Activated CD4-positive, alpha-beta T cell treated with anti-CD3 and anti-CD28 coated beads for 24 hours (primary cell): ENCODE data around the gene ARHGAP35.
"Not testable (repeated sequence)": the region's sequence is repeated elsewhere in the genome, so short reads cannot be mapped to it uniquely, and the experiment has no call there.

Source experiments
- DNase-seq, 2 donors: peaks; one replicate each; pipeline ENCODE4 v3.0.0-alpha.2; 2020; ENCODE audit warnings: low read depth in 2 of 2

ARHGAP35 gene

GRCh38 chr19:46842791-46843190 is 18.0 kb upstream of the ARHGAP35 start:
- DNase-seq = no peak

GRCh38 chr19:46844067-46844489 is 16.7 kb upstream of the ARHGAP35 start:
- no peak for DNase-seq

GRCh38 chr19:46845959-46846459 is 14.8 kb upstream of the ARHGAP35 start:
- DNase-seq = no peak

- no peak for DNase-seq
Measured at GRCh38 chr19:46847528-46847927, 13.3 kb upstream of the ARHGAP35 start.

- no peak for DNase-seq
Measured at GRCh38 chr19:46848389-46848788, 12.4 kb upstream of the ARHGAP35 start.

- DNase-seq = no peak
Measured at GRCh38 chr19:46849610-46850009, 11.2 kb upstream of the ARHGAP35 start.

GRCh38 chr19:46850228-46851203 is 10.3 kb upstream of the ARHGAP35 start, which contains the start of gene AP2S1:
Gene AP2S1, minus strand, starts transcription at chr19:46850846. Its CDS starts 80 bp downstream, at chr19:46850766.
- DNase-seq = peak; percentile 84

- DNase-seq = no peak
Measured at GRCh38 chr19:46852830-46853229, 8.0 kb upstream of the ARHGAP35 start.

GRCh38 chr19:46854698-46855097 is 6.1 kb upstream of the ARHGAP35 start:
- DNase-seq = not testable (repeated sequence)

GRCh38 chr19:46856062-46857022 is 4.5 kb upstream of the ARHGAP35 start:
- DNase-seq = peak; percentile 85 to 88

GRCh38 chr19:46859637-46860124 is 1.1 kb upstream of the ARHGAP35 start:
- DNase-seq = no peak

- peak; percentile 90 to 95 for DNase-seq
Measured at GRCh38 chr19:46860125-46860845, 512 bp upstream of the ARHGAP35 start.

GRCh38 chr19:46861691-46862502 is 1.1 kb downstream of the ARHGAP35 start:
- no peak for DNase-seq

- no peak for DNase-seq
Measured at GRCh38 chr19:46862503-46862834, 1.7 kb downstream of the ARHGAP35 start.

- no peak for DNase-seq
Measured at GRCh38 chr19:46862974-46863632, 2.3 kb downstream of the ARHGAP35 start.

GRCh38 chr19:46863818-46864629 is 3.2 kb downstream of the ARHGAP35 start:
- no peak for DNase-seq

- no peak for DNase-seq
Measured at GRCh38 chr19:46866407-46867136, 5.8 kb downstream of the ARHGAP35 start.

GRCh38 chr19:46867170-46867569 is 6.4 kb downstream of the ARHGAP35 start:
- no peak for DNase-seq
